NB4 (cell line): ENCODE results near the gene HECTD4.

Experiments
- CTCF ChIP-seq: IDR thresholded peaks from one replicate; pipeline ENCODE4 v1.5.1; 2012; ENCODE audit warnings: low read depth, low read length
- MAX ChIP-seq: IDR thresholded peaks from 2 replicates; pipeline ENCODE4 v1.6.1; 2011; ENCODE audit warnings: low read depth, low read length
- MYC ChIP-seq: IDR thresholded peaks from 2 replicates; pipeline ENCODE4 v1.6.1; 2011; ENCODE audit warnings: low read depth, low read length
- POLR2A ChIP-seq: IDR thresholded peaks from 2 replicates; pipeline ENCODE4 v1.6.1; 2011; ENCODE audit warnings: mild to moderate bottlenecking; ENCODE audit not compliant: insufficient read length; ENCODE audit errors: extremely low read depth

- TF ChIP-seq CTCF (no peak), POLR2A (no peak), MAX (no peak), MYC (no peak)
These were observed 215.9 kb downstream of the HECTD4 start for GRCh38 chr12:112166051-112167015.
